NB4 (cell line): ENCODE measurements around the gene CFAP99.

Source experiments
- CTCF ChIP-seq: IDR thresholded peaks from one replicate; pipeline ENCODE4 v1.5.1; 2012; ENCODE audit warnings: low read depth, low read length
- MYC ChIP-seq: IDR thresholded peaks from 2 replicates; pipeline ENCODE4 v1.6.1; 2011; ENCODE audit warnings: low read depth, low read length
- POLR2A ChIP-seq: IDR thresholded peaks from 2 replicates; pipeline ENCODE4 v1.6.1; 2011; ENCODE audit warnings: mild to moderate bottlenecking; ENCODE audit not compliant: insufficient read length; ENCODE audit errors: extremely low read depth

GRCh38 chr4:2462992-2463762 lies 44.4 kb downstream of the CFAP99 start:
- no peak for TF ChIP-seq CTCF
- TF ChIP-seq MYC: no peak
- TF ChIP-seq POLR2A: no peak
